ENCODE measurements around the gene MAD1L1.

Gene MAD1L1

DNA sequence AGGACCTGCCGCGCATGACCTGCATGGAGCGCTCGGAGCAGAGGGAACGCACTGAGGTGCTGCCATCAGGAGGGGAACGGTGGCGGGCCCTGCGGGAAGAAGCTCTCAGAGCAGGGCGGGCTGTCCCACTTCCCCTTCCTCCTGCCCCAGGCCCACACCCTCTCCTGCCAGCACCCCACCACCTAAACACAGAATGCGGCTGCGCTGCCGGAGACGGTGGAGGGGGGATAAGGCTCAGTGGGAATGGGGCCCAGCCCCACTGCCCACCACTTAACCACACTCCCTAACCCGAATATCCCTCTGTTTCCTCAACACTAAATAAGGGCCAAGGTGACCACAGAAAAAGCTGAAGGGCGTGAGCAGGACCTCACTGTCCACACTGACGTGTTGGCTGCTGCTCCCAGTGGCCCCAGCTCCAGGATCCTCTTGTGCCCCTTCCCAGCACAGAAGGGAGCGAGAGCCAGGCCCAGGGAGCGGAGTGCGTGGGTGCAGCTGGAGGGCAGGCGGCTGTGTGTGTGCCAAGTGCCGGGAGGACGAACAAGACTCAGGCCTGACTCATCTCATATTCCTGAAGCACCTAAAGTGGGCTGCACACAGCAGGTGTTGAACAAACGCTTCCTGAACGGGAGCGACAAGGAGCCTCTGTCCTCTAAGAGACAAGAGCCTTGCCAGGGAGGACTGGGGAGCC, 116.8 kb downstream of the MAD1L1 start:
- H3K4me1 ChIP-seq (ENCODE audit: control insufficient read depth in 1 of 2, insufficient read depth in 2 of 2, low read length in 2 of 2) = peaks cover 26 to 30% of the 10 kb centered on the region in 2 experiments
- no peak overlapping the region for H3K27ac ChIP-seq (ENCODE audit: low read depth, low read length)
- H2BK5ac ChIP-seq (ENCODE audit: low read depth, low read length, poor library complexity) = no peak overlapping the region
- H2AK5ac ChIP-seq (ENCODE audit: low read length) = no peak overlapping the region
- H2AFZ ChIP-seq (ENCODE audit: insufficient read depth, low read length, poor library complexity) = no peak overlapping the region
- H4K8ac ChIP-seq (ENCODE audit: low read depth, low read length) = no peak overlapping the region
- no peak overlapping the region for H3K9ac ChIP-seq (ENCODE audit: low read length)
- peaks cover 0 to 5% of the 10 kb centered on the region in 2 experiments for H3K36me3 ChIP-seq (ENCODE audit: control insufficient read depth in 1 of 2, insufficient read depth in 2 of 2, low read length in 2 of 2)
- peaks cover 2% of the 10 kb centered on the region for H3K79me2 ChIP-seq (ENCODE audit: control insufficient read depth, insufficient read depth, low read length, poor library complexity)
- H3K4me2 ChIP-seq (ENCODE audit: low read length) = no peak overlapping the region
- no peak overlapping the region for H3K23ac ChIP-seq (ENCODE audit: low read length)
- WGBS (ENCODE audit: extremely low coverage, insufficient coverage, insufficient read length) = no CpG with 5 or more reads among the region's 25 CpGs
- no peak overlapping the region for H3K18ac ChIP-seq (ENCODE audit: low read length)
- no peak overlapping the region for H3K14ac ChIP-seq (ENCODE audit: low read length)
- H2BK12ac ChIP-seq (ENCODE audit: low read length) = no peak overlapping the region
- H4K91ac ChIP-seq (ENCODE audit: low read depth, low read length) = no peak overlapping the region
- no peak overlapping the region for H3K4me3 ChIP-seq (ENCODE audit: low read depth, low read length)
- H3K9me3 ChIP-seq (ENCODE audit: insufficient read depth, low read depth, low read length) = no peaks in the 10 kb centered on the region
- H3K27me3 ChIP-seq (ENCODE audit: insufficient read depth, low read length) = no peaks in the 10 kb centered on the region
- H4K12ac ChIP-seq (ENCODE audit: low read depth, low read length) = no peak overlapping the region
- no peak for DNase-seq
- no peak overlapping the region for H2BK120ac ChIP-seq (ENCODE audit: insufficient read depth, low read length, poor library complexity)
- peaks cover 2% of the 10 kb centered on the region for H3K79me1 ChIP-seq (ENCODE audit: low read length)
- H3K4ac ChIP-seq (ENCODE audit: low read depth, low read length) = no peak overlapping the region

DNA sequence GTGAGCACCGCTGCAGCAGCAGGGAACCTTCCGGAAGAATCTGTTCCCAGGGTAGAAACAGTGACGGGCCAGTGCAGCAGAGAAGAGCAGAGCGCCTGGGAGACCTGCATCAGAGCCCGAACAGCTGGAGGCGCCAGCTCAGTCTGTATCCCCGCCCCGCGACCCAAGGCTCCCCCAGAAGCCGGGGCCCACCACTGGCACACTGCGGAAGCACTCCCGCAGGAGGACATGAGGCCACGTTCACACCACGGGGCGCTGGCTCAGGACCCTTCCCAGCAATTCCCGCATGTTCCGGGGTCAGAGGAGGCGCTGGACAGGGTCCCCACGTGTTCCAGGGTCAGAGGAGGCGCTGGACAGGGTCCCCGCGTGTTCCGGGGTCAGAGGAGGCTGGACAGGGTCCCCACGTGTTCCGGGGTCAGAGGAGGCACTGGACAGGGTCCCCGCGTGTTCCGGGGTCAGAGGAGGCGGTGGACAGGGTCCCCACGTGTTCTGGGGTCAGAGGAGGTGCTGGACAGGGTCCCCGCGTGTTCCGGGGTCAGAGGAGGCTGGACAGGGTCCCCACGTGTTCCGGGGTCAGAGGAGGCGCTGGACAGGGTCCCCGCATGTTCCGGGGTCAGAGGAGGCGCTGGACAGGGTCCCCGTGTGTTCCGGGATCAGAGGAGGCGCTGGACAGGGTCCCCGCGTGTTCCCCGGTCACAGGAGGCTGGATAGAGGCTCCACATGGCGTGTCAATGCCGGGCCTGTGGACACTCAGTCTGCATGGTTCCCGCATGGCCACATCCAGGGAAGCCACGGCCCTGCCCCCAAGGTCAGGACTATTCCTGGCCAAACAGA, 117.6 kb downstream of the MAD1L1 start:
- no peak overlapping the region for H3K9ac ChIP-seq (ENCODE audit: low read length)
- H3K4me3 ChIP-seq (ENCODE audit: low read depth, low read length) = no peak overlapping the region
- no peak overlapping the region for H2AFZ ChIP-seq (ENCODE audit: insufficient read depth, low read length, poor library complexity)
- H3K4me1 ChIP-seq (ENCODE audit: control insufficient read depth in 1 of 2, insufficient read depth in 2 of 2, low read length in 2 of 2) = peaks cover 33 to 35% of the 10 kb centered on the region in 2 experiments
- no peak overlapping the region for H3K4me2 ChIP-seq (ENCODE audit: low read length)
- H3K23ac ChIP-seq (ENCODE audit: low read length) = no peak overlapping the region
- no peak overlapping the region for H3K4ac ChIP-seq (ENCODE audit: low read depth, low read length)
- peak overlapping the region; percentile 16 for H4K91ac ChIP-seq (ENCODE audit: low read depth, low read length)
- peaks cover 0 to 3% of the 10 kb centered on the region in 2 experiments for H3K36me3 ChIP-seq (ENCODE audit: control insufficient read depth in 1 of 2, insufficient read depth in 2 of 2, low read length in 2 of 2)
- H3K18ac ChIP-seq (ENCODE audit: low read length) = no peak overlapping the region
- no peak for DNase-seq
- no CpG with 5 or more reads among the region's 49 CpGs for WGBS (ENCODE audit: extremely low coverage, insufficient coverage, insufficient read length)
- H3K27me3 ChIP-seq (ENCODE audit: insufficient read depth, low read length) = no peaks in the 10 kb centered on the region
- H2BK5ac ChIP-seq (ENCODE audit: low read depth, low read length, poor library complexity) = no peak overlapping the region
- peak overlapping the region; percentile 26 for H2BK120ac ChIP-seq (ENCODE audit: insufficient read depth, low read length, poor library complexity)
- peaks cover 2% of the 10 kb centered on the region for H3K79me2 ChIP-seq (ENCODE audit: control insufficient read depth, insufficient read depth, low read length, poor library complexity)
- H4K8ac ChIP-seq (ENCODE audit: low read depth, low read length) = no peak overlapping the region
- H4K12ac ChIP-seq (ENCODE audit: low read depth, low read length) = no peak overlapping the region
- H2AK5ac ChIP-seq (ENCODE audit: low read length) = no peak overlapping the region
- no peaks in the 10 kb centered on the region for H3K9me3 ChIP-seq (ENCODE audit: insufficient read depth, low read depth, low read length)
- H3K14ac ChIP-seq (ENCODE audit: low read length) = no peak overlapping the region
- H3K79me1 ChIP-seq (ENCODE audit: low read length) = peaks cover 5% of the 10 kb centered on the region
- H3K27ac ChIP-seq (ENCODE audit: low read depth, low read length) = no peak overlapping the region
- no peak overlapping the region for H2BK12ac ChIP-seq (ENCODE audit: low read length)

DNA sequence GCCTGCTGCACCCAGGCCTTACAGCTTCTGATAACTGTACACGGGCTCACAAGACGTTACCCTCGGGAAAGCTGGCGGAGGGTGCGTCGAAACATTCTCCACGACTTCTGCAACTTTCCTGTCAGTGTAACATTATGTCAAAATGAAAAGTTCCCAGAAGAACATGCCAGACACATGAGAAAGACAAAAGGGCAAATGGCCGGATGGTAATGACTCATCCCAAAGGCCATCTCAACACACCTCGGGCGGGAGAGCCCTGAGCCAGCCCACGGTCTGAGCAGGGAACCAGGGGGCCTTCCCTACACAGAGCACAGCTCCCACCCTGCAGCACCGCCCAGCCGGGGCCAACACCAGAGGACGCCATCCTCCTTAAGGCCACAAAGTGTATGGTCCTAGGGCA, 118.7 kb downstream of the MAD1L1 start:
- no CpG with 5 or more reads among the region's 14 CpGs for WGBS (ENCODE audit: extremely low coverage, insufficient coverage, insufficient read length)
- peak overlapping the region; percentile 16 for H4K91ac ChIP-seq (ENCODE audit: low read depth, low read length)
- H3K9me3 ChIP-seq (ENCODE audit: insufficient read depth, low read depth, low read length) = no peaks in the 10 kb centered on the region
- no peak overlapping the region for H3K4me3 ChIP-seq (ENCODE audit: low read depth, low read length)
- no peak overlapping the region for H3K23ac ChIP-seq (ENCODE audit: low read length)
- no peaks in the 10 kb centered on the region for H3K27me3 ChIP-seq (ENCODE audit: insufficient read depth, low read length)
- no peak overlapping the region for H2BK120ac ChIP-seq (ENCODE audit: insufficient read depth, low read length, poor library complexity)
- H3K18ac ChIP-seq (ENCODE audit: low read length) = peak overlapping the region; percentile 11
- peak overlapping the region; percentile 16 for H3K27ac ChIP-seq (ENCODE audit: low read depth, low read length)
- no peak overlapping the region for H3K14ac ChIP-seq (ENCODE audit: low read length)
- peaks cover 2% of the 10 kb centered on the region for H3K79me2 ChIP-seq (ENCODE audit: control insufficient read depth, insufficient read depth, low read length, poor library complexity)
- no peak overlapping the region for H2BK5ac ChIP-seq (ENCODE audit: low read depth, low read length, poor library complexity)
- H3K4me1 ChIP-seq (ENCODE audit: control insufficient read depth in 1 of 2, insufficient read depth in 2 of 2, low read length in 2 of 2) = peaks cover 31 to 33% of the 10 kb centered on the region in 2 experiments
- peak; percentile 49 to 76 for DNase-seq
- H3K4ac ChIP-seq (ENCODE audit: low read depth, low read length) = no peak overlapping the region
- H2AFZ ChIP-seq (ENCODE audit: insufficient read depth, low read length, poor library complexity) = no peak overlapping the region
- H3K79me1 ChIP-seq (ENCODE audit: low read length) = peaks cover 5% of the 10 kb centered on the region
- H4K8ac ChIP-seq (ENCODE audit: low read depth, low read length) = peak overlapping the region; percentile 3
- H4K12ac ChIP-seq (ENCODE audit: low read depth, low read length) = no peak overlapping the region
- H3K4me2 ChIP-seq (ENCODE audit: low read length) = no peak overlapping the region
- H3K36me3 ChIP-seq (ENCODE audit: control insufficient read depth in 1 of 2, insufficient read depth in 2 of 2, low read length in 2 of 2) = peaks cover 0 to 3% of the 10 kb centered on the region in 2 experiments
- H2AK5ac ChIP-seq (ENCODE audit: low read length) = peak overlapping the region; percentile 16
- H3K9ac ChIP-seq (ENCODE audit: low read length) = no peak overlapping the region
- H2BK12ac ChIP-seq (ENCODE audit: low read length) = peak overlapping the region; percentile 3

DNA sequence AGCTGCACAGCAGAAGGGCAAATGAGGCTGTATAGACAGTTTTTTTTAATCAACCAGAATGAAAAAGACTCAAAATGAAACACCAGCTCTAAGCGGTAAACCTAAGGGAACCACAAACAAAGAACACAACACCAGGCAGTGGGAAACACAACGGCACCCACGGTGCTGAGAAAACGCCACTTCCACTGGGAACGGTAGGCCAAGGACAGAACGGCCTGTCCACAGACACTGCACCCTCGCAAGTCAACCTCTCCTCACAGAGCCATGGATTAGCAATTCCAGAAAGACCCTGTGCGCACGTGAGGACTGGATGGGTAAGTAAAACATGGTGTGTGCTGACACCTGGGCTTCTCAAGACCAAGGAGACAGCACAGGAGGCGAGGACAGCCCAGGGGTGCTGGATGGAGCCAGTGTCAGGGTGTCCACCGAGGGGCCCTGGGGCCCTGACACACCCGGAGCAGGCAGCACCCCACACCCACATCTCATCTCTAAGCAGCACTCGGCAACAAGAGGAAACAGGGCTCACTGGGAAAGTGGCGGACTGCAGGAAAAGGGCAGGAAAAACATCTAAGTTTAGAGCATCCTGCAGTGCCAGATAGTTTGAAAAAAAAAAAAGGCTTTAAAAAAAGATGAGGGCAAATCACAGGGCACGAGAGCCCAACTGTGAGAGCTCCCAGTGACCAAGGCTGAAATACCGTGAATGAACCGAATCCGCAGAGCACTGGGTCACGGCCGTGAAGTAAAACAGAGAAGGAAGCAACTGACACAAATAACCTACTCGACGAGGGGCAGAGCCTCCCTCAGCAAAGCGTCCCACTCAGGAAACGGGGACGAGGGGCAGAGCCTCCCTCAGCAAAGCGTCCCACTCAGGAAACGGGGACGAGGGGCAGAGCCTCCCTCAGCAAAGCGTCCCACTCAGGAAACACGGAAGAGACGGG, 120.2 kb downstream of the MAD1L1 start:
- Histone ChIP-seq H3K27ac (ENCODE audit: low read depth, low read length) (no peak overlapping the region), H3K27me3 (ENCODE audit: insufficient read depth, low read length) (no peaks in the 10 kb centered on the region), H4K8ac (ENCODE audit: low read depth, low read length) (no peak overlapping the region), H2BK12ac (ENCODE audit: low read length) (no peak overlapping the region), H3K4ac (ENCODE audit: low read depth, low read length) (no peak overlapping the region), H2BK120ac (ENCODE audit: insufficient read depth, low read length, poor library complexity) (no peak overlapping the region), H3K79me2 (ENCODE audit: control insufficient read depth, insufficient read depth, low read length, poor library complexity) (peaks cover 2% of the 10 kb centered on the region), H2AFZ (ENCODE audit: insufficient read depth, low read length, poor library complexity) (no peak overlapping the region), H3K23ac (ENCODE audit: low read length) (no peak overlapping the region), H3K79me1 (ENCODE audit: low read length) (peaks cover 9% of the 10 kb centered on the region), H3K4me2 (ENCODE audit: low read length) (no peak overlapping the region), H4K91ac (ENCODE audit: low read depth, low read length) (peak overlapping the region; percentile 1), H4K12ac (ENCODE audit: low read depth, low read length) (no peak overlapping the region), H2AK5ac (ENCODE audit: low read length) (no peak overlapping the region), H2BK5ac (ENCODE audit: low read depth, low read length, poor library complexity) (no peak overlapping the region), H3K14ac (ENCODE audit: low read length) (no peak overlapping the region), H3K9ac (ENCODE audit: low read length) (no peak overlapping the region), H3K4me3 (ENCODE audit: low read depth, low read length) (no peak overlapping the region), H3K4me1 (ENCODE audit: control insufficient read depth in 1 of 2, insufficient read depth in 2 of 2, low read length in 2 of 2) (peaks cover 25 to 29% of the 10 kb centered on the region in 2 experiments), H3K36me3 (ENCODE audit: control insufficient read depth in 1 of 2, insufficient read depth in 2 of 2, low read length in 2 of 2) (peaks cover 0 to 3% of the 10 kb centered on the region in 2 experiments), H3K9me3 (ENCODE audit: insufficient read depth, low read depth, low read length) (no peaks in the 10 kb centered on the region), H3K18ac (ENCODE audit: low read length) (no peak overlapping the region)
- WGBS (ENCODE audit: extremely low coverage, insufficient coverage, insufficient read length) = no CpG with 5 or more reads among the region's 31 CpGs
- no peak for DNase-seq

Measured in trophoblast cell (in vitro differentiated cells and primary cell).